HuH-7.5 (cell line): ENCODE measurements around the gene CUZD1.

Experiments
- DNase-seq: peaks from one replicate; pipeline ENCODE4 v3.0.0; 2011; ENCODE audit warnings: low spot score

CUZD1 gene

DNA sequence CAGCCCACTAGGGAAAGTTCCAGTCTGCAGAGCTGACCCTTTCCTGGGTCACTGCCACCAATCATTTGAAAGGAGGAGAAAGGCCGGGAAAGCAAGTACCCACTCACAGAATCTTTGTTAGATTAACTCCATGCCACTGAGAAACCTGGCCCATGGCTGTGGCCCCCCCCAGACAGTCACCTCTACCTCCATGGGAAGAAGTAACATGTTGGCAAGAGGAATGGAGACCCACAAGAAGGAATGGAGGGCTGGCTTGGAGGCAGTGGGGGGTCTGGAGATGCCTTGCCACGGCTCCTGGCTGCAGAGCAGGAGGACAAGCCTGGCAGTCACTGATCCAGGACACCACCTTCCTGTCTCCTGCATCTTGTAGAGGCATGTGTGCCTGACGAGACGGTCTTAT lies 32.9 kb downstream of the CUZD1 start:
- DNase-seq = no peak

GRCh38 chr10:122802282-122802681 lies 43.4 kb downstream of the CUZD1 start:
- no peak for DNase-seq

GRCh38 chr10:122798704-122799231 lies 46.9 kb downstream of the CUZD1 start:
- DNase-seq = no peak

GRCh38 chr10:122796796-122797195 lies 48.9 kb downstream of the CUZD1 start:
- no peak for DNase-seq

- no peak for DNase-seq
Measured at GRCh38 chr10:122795924-122796323, 49.7 kb downstream of the CUZD1 start.

- DNase-seq = peak; percentile 65
Measured at GRCh38 chr10:122786269-122786668, 59.4 kb downstream of the CUZD1 start.

DNA sequence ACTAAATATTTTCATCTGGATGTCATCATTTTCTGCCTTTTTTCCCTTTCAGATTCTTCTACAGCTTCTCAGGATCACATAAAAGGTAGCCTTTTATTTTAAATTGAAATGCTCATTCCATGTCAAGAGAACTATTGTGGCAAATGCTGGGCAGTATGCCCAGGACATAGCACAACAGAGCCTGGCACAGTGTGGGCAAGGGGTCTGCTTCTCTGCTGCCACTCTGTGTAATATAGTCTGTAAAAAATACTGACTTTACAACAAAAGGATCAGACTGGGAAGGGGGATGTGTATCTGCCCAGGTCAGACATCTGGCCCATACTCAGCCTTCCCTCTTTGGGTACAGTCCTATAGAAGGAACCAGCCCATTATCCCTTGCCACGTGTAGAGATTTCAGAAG lies 62.7 kb downstream of the CUZD1 start:
- no peak for DNase-seq
